HEK293 (cell line): ENCODE measurements around the gene VPS37C.

Experiments used
- CTCF ChIA-PET: fragments of 350-600 bp; formaldehyde crosslinking; extraction: SDS; loops from one replicate; lab custom pipeline; 2021; ENCODE audit warnings: antibody characterized with exemption; lab: Yijun Ruan, JAX
- POLR2A ChIA-PET: fragments of 300-600 bp; formaldehyde crosslinking; extraction: SDS; loops from one replicate; lab custom pipeline; 2020; ENCODE audit warnings: antibody characterized with exemption, inconsistent platforms; lab: Yijun Ruan, JAX
- H3K27ac ChIP-seq: fragments of 200-500 bp; sonication (Bioruptor generic); 2 replicates; pipeline ENCODE4 v1.5.1; 2014; ENCODE audit warnings: low read depth, low read length, control low read depth, inconsistent platforms; ENCODE audit errors: extremely low read depth
- H3K36me3 ChIP-seq, 2 experiments: fragments of 200-500 bp in 1 of 2; sonication (Bioruptor generic) in 1 of 2; 1 replicate in 1 of 2; 2 replicates in 1 of 2; pipeline ENCODE4 v1.5.1; 2014 to 2017; ENCODE audit warnings: inconsistent platforms in 2 of 2, low read length in 2 of 2; ENCODE audit not compliant: control insufficient read depth in 2 of 2, insufficient read depth in 1 of 2
- H3K4me1 ChIP-seq: fragments of 200-500 bp; sonication (Bioruptor generic); 2 replicates; pipeline ENCODE4 v1.5.1; 2014; ENCODE audit warnings: mild to moderate bottlenecking, low read length, inconsistent platforms; ENCODE audit not compliant: control insufficient read depth, insufficient read depth
- H3K4me3 ChIP-seq: 2 replicates; pipeline ENCODE4 v1.5.1; 2011; ENCODE audit warnings: low read depth, mild to moderate bottlenecking, control low read depth, low read length, moderate library complexity
- H3K9me3 ChIP-seq: fragments of 200-500 bp; sonication (Bioruptor generic); 2 replicates; pipeline ENCODE4 v1.5.1; 2014; ENCODE audit warnings: low read depth, low read length, inconsistent platforms; ENCODE audit not compliant: control insufficient read depth, insufficient read depth
- CTCF ChIP-seq: fragments of 450-650 bp; formaldehyde crosslinking; IDR thresholded peaks from 2 replicates; pipeline ENCODE4 v1.5.1; 2016; ENCODE audit warnings: missing biosample characterization, missing genetic modification characterization
- GLIS1 ChIP-seq: fragments of 450-650 bp; formaldehyde crosslinking; IDR thresholded peaks from 2 replicates; pipeline ENCODE4 v1.5.1; 2016; ENCODE audit warnings: missing biosample characterization, missing genetic modification characterization
- HOXA7 ChIP-seq: sonication (generic); formaldehyde crosslinking; IDR thresholded peaks from 2 replicates; pipeline ENCODE4 v1.8.1; 2022; ENCODE audit warnings: missing genetic modification reagents, borderline replicate concordance
- PRDM10 ChIP-seq: fragments of 450-650 bp; formaldehyde crosslinking; IDR thresholded peaks from 2 replicates; pipeline ENCODE4 v1.5.1; 2016; ENCODE audit warnings: missing biosample characterization, missing genetic modification characterization
- ZBTB7A ChIP-seq: fragments of 450-650 bp; formaldehyde crosslinking; IDR thresholded peaks from 2 replicates; pipeline ENCODE4 v1.5.1; 2016; ENCODE audit warnings: low read depth, missing biosample characterization, missing genetic modification characterization
- ZNF133 ChIP-seq: fragments of 450-650 bp; formaldehyde crosslinking; IDR thresholded peaks from 2 replicates; pipeline ENCODE4 v1.5.1; 2016; ENCODE audit warnings: missing biosample characterization, missing genetic modification characterization
- ZNF157 ChIP-seq: fragments of 450-650 bp; formaldehyde crosslinking; IDR thresholded peaks from 2 replicates; pipeline ENCODE4 v1.5.1; 2016; ENCODE audit warnings: missing biosample characterization, missing genetic modification characterization
- ZNF221 ChIP-seq: fragments of 450-650 bp; formaldehyde crosslinking; IDR thresholded peaks from 2 replicates; pipeline ENCODE4 v1.5.1; 2017; ENCODE audit warnings: missing biosample characterization, missing genetic modification characterization, borderline replicate concordance
- ZNF239 ChIP-seq: fragments of 450-650 bp; formaldehyde crosslinking; IDR thresholded peaks from 2 replicates; pipeline ENCODE4 v1.5.1; 2016; ENCODE audit warnings: missing biosample characterization, missing genetic modification characterization
- ZNF266 ChIP-seq: fragments of 450-650 bp; formaldehyde crosslinking; IDR thresholded peaks from 2 replicates; pipeline ENCODE4 v1.5.1; 2016; ENCODE audit warnings: missing biosample characterization, missing genetic modification characterization, low read depth
- ZNF274 ChIP-seq, 2 experiments: fragments of 200-500 bp in 1 of 2; fragments of 450-650 bp in 1 of 2; sonication (Bioruptor generic) in 1 of 2; formaldehyde crosslinking in 1 of 2; IDR thresholded peaks; 2 replicates each; pipeline versions ENCODE4 v1.5.1 to v1.6.1; 2014 to 2016; ENCODE audit warnings: borderline replicate concordance in 1 of 2, inconsistent platforms in 1 of 2, low read length in 1 of 2, missing biosample characterization in 1 of 2, missing genetic modification characterization in 1 of 2
- ZNF37A ChIP-seq: fragments of 450-650 bp; IDR thresholded peaks from 2 replicates; pipeline ENCODE4 v1.5.1; 2018; ENCODE audit warnings: missing biosample characterization, missing genetic modification characterization
- ZNF398 ChIP-seq: fragments of 450-650 bp; formaldehyde crosslinking; IDR thresholded peaks from 2 replicates; pipeline ENCODE4 v1.5.1; 2017; ENCODE audit warnings: missing biosample characterization, missing genetic modification characterization
- ZNF513 ChIP-seq: fragments of 450-650 bp; IDR thresholded peaks from 2 replicates; pipeline ENCODE4 v1.5.1; 2018; ENCODE audit warnings: missing biosample characterization, missing genetic modification characterization
- ZNF621 ChIP-seq: fragments of 450-650 bp; formaldehyde crosslinking; IDR thresholded peaks from 2 replicates; pipeline ENCODE4 v1.5.1; 2017; ENCODE audit warnings: missing biosample characterization, missing genetic modification characterization
- ZNF639 ChIP-seq: fragments of 450-650 bp; formaldehyde crosslinking; IDR thresholded peaks from 2 replicates; pipeline ENCODE4 v1.5.1; 2016; ENCODE audit warnings: missing biosample characterization, missing genetic modification characterization
- ZNF658 ChIP-seq: fragments of 450-650 bp; formaldehyde crosslinking; IDR thresholded peaks from 2 replicates; pipeline ENCODE4; 2016; ENCODE audit warnings: missing biosample characterization, missing genetic modification characterization
- ZNF768 ChIP-seq: fragments of 450-650 bp; formaldehyde crosslinking; IDR thresholded peaks from 2 replicates; pipeline ENCODE4 v1.5.1; 2018; ENCODE audit warnings: missing biosample characterization, mild to moderate bottlenecking, missing genetic modification characterization
- ZNF792 ChIP-seq: fragments of 450-650 bp; formaldehyde crosslinking; IDR thresholded peaks from 2 replicates; pipeline ENCODE4 v1.5.1; 2016; ENCODE audit warnings: missing biosample characterization, missing genetic modification characterization
- ZNF843 ChIP-seq: fragments of 450-650 bp; formaldehyde crosslinking; IDR thresholded peaks from 2 replicates; pipeline ENCODE4 v1.5.1; 2016; ENCODE audit warnings: missing biosample characterization, missing genetic modification characterization
- ZSCAN30 ChIP-seq: fragments of 450-650 bp; IDR thresholded peaks from 2 replicates; pipeline ENCODE4 v1.5.1; 2018; ENCODE audit warnings: missing biosample characterization, mild to moderate bottlenecking, missing genetic modification characterization, moderate library complexity

Gene VPS37C

GRCh38 chr11:61119055-61119454 is 42.2 kb downstream of the VPS37C start:
- POLR2A ChIA-PET = no interaction called here
- no peaks in the 10 kb centered on the region for H3K9me3 ChIP-seq
- no peaks in the 10 kb centered on the region for H3K36me3 ChIP-seq
- CTCF ChIA-PET = interaction anchor here (2.6 kb wide), 1 partner anchor 11 kb away, joined by 12 read pairs; no protein-coding TSS in a partner anchor
- peaks cover 10% of the 10 kb centered on the region; the same call in 1 of the 2 replicates for H3K4me1 ChIP-seq
- no peak overlapping the region for H3K27ac ChIP-seq
- TF ChIP-seq ZNF768 (tag by site-specific recombination) (no peak), ZNF239 (tag by site-specific recombination) (no peak), ZSCAN30 (tag by site-specific recombination) (no peak), ZNF658 (no peak), ZNF266 (tag by site-specific recombination) (no peak), ZNF843 (tag by site-specific recombination) (no peak), ZNF621 (tag by site-specific recombination) (no peak), ZNF398 (tag by site-specific recombination) (no peak), PRDM10 (tag by site-specific recombination) (no peak)
- no peak overlapping the region for H3K4me3 ChIP-seq

- ChIA-PET CTCF (interaction anchor here (0.7 to 2.6 kb wide), 2 partner anchors 10 to 11 kb away, joined by 4 to 12 read pairs; no protein-coding TSS in a partner anchor), POLR2A (no interaction called here)
These were observed 42.8 kb downstream of the VPS37C start for GRCh38 chr11:61118406-61118805.

GRCh38 chr11:61118004-61118403 is 43.2 kb downstream of the VPS37C start:
- Histone ChIP-seq H3K4me1 (peaks cover 10% of the 10 kb centered on the region; the same call in 1 of the 2 replicates), H3K36me3 (no peaks in the 10 kb centered on the region), H3K27ac (no peak overlapping the region), H3K9me3 (no peaks in the 10 kb centered on the region), H3K4me3 (no peak overlapping the region)
- POLR2A ChIA-PET = no interaction called here
- CTCF ChIA-PET = interaction anchor here (0.7 to 2.6 kb wide), 2 partner anchors 10 to 12 kb away, joined by 4 to 12 read pairs; no protein-coding TSS in a partner anchor
- TF ChIP-seq ZNF639 (no peak), ZBTB7A (tag by site-specific recombination) (no peak), HOXA7 (CRISPR knock-in tag) (no peak), ZNF274 (IDR thresholded peaks at IDR 0.05; ENCODE audit: low read length) (no peak), ZNF274 (tag by site-specific recombination; IDR thresholded peaks at IDR 0.05; ENCODE audit: borderline replicate concordance) (no peak), ZNF792 (no peak), ZNF37A (tag by site-specific recombination) (no peak), ZNF133 (tag by site-specific recombination) (no peak), CTCF (no peak)

More at GRCh38 chr11:61118406-61118805, 42.8 kb downstream of the VPS37C start:
- no peak overlapping the region for H3K27ac ChIP-seq
- H3K4me3 ChIP-seq = no peak overlapping the region
- H3K4me1 ChIP-seq = peaks cover 10% of the 10 kb centered on the region; the same call in 1 of the 2 replicates
- no peak for TF ChIP-seq ZNF513 (tag by site-specific recombination)
- TF ChIP-seq GLIS1 (tag by site-specific recombination) = no peak
- no peak for TF ChIP-seq ZNF221 (tag by site-specific recombination)
- TF ChIP-seq ZNF157 (tag by site-specific recombination) = no peak
- no peaks in the 10 kb centered on the region for H3K36me3 ChIP-seq
- no peaks in the 10 kb centered on the region for H3K9me3 ChIP-seq
